HG03108 (cell line): ENCODE results near the gene GPR31.
A peak's percentile ranks its signal among the peaks of the same experiment; 100 is the strongest.
"Not testable (repeated sequence)": the region's sequence is repeated elsewhere in the genome, so short reads cannot be mapped to it uniquely, and the experiment has no call there.

Experiments
- ATAC-seq: cut with Tn5 transposase; IDR thresholded peaks from one replicate; pipeline ENCODE4 v1.9.1; 2021; ENCODE audit warnings: moderate library complexity; ENCODE audit not compliant: unreplicated experiment

Gene GPR31, protein sequence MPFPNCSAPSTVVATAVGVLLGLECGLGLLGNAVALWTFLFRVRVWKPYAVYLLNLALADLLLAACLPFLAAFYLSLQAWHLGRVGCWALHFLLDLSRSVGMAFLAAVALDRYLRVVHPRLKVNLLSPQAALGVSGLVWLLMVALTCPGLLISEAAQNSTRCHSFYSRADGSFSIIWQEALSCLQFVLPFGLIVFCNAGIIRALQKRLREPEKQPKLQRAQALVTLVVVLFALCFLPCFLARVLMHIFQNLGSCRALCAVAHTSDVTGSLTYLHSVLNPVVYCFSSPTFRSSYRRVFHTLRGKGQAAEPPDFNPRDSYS

DNA sequence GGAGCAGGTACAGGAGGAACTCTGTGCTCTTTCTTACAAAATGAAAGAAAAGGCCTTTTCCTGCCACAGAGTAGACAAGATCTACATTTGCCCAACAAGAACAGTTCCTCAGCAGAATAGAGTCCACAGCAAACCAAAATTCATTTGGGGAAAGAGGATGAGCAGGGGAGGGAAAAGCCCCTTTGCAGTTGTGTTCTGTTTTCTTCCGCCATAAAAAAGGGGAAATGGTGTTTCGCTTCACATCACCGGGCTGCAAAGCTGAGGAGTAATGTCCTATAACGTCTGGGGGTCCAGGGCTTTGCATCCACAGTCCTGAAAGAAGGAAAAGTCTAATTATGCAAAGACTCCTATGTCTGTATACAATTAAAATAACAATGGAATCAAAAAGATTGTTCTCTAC, at the start of gene GPR31:
Gene GPR31, minus strand, starts transcription at position 118 of the 400 bp plus-strand sequence. CDS start 149 bp downstream, outside the sequence.
- no peak for ATAC-seq

DNA sequence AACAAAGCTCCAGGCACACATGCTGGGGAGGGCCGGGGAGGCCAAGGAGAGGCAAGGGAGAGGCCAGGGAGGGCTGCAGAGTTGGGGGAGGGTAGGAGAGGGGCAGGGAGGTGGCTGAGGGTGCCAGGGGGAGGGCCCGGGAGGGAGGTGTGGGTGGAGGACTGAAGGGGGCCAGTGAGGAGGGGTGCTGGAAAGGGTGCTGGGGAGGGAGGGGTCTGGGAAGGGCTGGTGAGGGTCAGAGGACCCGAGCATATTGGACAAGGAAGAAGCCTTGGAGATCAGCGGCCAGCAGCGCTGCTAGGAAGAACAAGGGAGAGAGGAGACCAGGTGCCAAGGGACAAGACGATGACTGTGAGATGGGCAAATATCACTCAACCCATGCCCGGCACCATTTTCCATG, 49.7 kb upstream of the GPR31 start:
- ATAC-seq = no peak

DNA sequence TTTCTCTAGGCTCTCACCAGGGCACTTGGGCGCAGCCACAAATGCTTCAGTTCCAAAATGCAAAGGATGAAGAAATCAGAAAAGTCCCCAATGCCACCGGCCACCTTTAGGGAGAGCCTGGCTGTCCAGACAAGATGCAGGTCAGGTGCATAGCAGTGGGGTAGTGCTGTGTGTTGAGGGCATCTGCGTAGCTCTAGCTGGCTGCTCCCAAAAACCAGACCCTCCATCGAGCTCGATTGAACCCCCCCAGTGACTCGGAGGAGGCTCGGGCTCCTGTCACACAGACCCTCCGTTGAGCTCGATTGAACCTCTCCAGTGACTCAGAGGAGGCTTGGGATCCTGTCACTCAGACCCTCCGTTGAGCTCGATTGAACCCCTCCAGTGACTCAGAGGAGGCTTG, 47.5 kb upstream of the GPR31 start:
- not testable (repeated sequence) for ATAC-seq

DNA sequence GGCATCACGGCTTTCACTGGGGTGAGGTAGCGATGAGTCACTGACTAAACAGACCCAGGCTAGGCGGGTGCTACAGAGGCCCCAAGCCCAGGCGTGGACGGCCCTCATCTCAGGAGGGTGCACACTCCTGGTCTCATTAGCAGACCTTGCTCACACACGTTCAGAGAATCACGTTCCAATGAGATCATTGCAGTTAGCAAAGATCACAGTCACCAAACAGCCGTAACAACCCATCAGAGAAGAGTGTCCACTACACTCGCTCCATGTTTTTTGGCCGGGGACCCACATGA, 46.2 kb upstream of the GPR31 start:
- not testable (repeated sequence) for ATAC-seq

DNA sequence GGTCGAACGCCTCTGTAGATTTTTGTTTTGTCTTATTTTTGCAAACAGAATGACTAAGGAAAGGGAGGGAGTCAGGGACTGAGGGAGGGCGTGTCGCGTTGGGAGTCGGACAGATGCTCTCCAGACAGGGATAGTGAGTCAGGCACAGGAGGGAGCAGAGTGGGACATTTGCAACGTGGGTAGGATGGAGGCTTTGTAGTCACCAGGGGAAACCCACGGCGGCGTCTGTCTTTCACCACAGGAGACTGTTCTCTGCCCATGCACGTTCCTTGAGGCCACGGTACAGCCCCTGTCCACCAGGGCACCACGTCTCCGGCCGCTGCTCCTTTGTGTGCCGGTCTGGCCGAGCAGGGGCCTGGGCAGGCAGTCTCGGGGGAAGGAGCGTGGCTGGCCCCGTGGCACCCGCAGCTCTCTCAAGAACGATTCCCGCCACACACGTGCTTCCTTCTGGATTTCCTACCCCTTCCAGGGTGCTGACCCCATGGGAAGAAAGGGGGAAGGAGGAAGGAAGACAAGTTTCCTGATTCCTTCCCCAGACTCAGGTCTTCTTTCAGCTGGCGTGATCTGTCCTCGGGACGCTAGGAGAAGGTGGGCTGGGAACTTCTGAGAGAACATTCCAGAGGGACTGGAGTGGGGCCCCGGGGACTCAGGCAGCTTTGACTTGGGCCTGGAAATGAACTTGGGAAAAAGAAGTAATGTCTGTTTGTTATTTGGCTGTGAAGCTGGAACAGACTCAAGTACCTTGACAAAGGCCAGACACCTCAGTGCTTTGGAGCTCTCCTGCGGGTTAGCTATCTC, 45.7 kb upstream of the GPR31 start:
- ATAC-seq = not testable (repeated sequence)

DNA sequence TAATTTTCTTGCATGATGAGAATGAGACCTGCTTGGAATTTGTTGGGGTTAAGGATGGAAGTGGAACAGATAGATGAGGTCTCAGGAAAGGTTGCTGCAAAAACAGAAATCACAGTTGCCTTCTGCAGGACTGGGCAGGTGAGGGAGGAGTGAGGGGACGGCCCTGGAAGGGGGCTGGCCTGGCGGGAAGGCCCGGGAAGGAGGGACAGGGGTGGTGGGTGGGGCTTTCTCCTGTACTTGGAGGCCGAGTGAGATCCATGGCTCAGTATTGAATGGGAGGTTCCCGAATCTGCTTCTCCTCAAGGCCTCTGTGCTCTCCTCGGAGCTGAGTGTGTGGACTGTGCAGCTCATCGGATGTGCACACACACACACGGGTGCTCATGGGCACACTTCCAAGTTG, 44.8 kb upstream of the GPR31 start:
- ATAC-seq = not testable (repeated sequence)

DNA sequence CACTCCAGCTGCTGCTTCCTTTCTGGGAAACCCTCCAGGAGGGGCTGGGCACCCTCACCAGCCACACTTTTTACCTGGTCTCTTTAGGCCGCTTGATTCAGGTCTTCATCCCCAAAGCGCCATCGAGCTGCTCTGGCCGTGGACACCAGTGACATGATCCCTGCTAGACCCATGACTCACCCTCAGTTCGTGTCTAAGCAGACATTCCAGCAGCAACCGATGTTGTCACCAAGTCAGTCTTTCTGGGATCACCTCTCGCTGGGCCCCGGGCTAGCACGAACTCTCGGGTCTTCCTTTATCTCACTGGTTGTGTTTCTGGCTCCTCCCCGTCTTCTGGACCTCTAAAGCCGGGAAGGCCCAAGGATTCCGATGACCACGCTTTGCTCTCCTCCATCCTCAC, 43.0 kb upstream of the GPR31 start:
- ATAC-seq = no peak

DNA sequence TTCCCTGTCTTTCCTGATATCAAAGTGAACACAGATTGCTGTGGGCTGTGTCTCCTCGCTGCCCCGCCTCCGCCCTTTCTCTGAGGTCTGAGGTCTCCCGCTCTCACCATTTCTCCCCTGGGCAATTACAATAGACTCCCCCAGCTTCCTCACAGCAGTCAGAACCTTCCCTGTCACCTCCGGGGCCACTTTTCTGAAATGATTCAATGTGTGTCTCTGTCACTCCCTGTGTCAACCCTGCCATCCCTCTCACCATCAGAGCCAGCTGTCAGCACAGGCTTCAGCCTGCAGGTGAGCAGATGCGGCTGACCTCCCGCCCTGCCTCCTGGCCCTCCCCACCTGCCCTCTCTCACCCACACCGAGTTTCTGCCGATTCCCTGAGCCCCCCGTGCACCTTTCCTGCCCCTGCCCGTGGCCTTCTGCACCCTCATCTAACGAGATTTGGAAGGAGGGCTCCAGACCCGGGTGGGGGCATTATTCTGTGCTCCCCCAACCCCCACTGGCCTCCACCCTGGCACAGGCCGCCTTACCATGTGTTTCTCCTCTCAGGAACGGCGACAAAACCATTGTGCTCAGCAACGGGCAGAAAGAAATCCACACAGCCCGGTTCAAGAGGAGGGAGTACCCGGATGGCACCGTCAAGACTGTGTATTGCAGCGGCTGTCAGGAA, 38.3 kb upstream of the GPR31 start:
- not testable (repeated sequence) for ATAC-seq

DNA sequence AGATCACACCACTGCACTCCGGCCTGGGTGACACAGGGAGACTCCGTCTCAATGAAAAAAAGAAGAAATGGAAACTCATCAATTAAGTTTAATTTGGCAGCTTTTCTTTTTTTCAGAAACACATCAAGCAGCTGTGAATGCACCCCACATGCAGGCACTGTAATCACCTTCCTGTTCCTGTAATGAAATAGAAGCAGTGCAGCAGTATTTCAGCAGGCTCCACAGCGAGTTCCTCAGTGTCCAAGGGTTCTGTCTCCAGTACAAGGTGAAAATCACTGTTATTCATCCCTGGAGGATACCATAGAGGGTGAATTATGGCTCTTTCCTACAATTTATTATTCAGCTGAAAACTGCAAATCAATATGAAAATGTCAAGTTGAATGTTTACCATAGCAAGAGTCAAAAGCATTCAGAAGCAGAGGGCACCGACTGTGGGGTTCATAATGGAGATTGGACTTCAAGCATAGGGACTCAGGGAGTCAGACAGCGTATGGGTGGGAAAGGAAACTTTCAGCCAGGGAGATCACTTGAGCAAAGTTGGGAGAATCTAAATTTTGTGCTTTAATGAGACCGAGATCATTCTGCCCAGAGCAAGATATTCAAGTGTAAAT, 35.8 kb upstream of the GPR31 start:
- ATAC-seq = not testable (repeated sequence)

DNA sequence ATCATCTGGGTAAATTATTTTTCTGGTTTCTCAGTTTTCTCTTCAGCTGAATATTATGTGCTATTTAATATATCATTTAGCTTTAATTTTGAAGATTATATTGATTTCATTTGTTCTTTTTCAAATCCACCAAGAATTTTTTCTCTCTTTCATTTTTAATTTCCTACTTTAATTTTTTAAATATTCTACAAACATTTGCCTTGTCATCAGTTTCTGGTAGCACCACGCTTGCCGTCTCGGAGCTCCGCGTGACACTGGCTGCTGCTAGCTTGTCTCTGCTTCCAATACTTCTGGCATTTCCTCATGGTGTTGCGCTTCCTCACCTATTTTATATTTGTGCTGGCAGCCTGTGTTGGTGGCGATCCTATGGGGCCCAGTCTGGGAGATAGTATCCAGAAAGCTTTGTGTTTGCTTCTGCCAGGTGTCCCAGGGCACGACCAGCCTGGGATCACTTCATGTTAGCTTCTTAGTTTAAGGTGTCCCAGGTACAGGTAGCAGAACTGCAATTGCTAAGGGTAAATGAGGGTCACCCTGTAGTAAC, 33.3 kb upstream of the GPR31 start:
- ATAC-seq = not testable (repeated sequence)

DNA sequence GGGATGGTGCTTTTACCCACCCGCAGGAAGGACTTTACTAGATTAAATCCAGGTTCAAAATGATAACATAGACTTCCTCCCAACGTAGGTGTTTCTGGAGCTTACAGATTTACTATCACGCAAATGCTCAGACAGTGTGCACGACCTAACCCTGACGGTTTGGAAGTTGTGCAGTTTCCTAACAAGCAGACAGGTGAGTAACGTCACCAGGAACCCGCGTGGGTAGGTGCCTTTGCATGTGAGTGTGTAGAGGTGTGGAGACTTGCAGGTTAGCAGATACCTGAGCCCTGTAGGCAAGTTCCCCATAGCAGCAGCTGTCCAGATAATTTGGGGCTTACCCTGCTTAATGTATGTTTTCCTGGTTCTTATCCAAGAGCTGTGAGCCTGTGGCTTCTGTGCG, 29.5 kb upstream of the GPR31 start:
- ATAC-seq = not testable (repeated sequence)

DNA sequence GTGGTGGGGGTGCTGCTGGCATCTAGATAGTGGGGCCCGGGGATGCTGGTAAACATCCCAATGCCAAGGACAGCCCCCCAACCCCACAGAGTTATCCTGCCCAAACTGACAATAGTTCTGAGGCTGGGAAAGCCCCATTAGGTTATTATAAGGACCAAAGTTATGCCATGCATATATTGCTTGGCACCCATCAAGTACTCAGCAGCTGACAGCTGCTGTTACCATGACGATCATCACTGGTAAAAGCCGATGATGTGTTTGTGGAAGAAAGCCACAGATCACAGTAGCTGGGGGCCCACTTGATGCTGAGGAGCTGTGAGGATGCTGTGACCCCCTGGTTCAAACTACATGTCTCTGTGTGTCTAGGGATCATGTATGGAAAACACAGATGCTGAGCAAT, 27.3 kb upstream of the GPR31 start:
- ATAC-seq = not testable (repeated sequence)

DNA sequence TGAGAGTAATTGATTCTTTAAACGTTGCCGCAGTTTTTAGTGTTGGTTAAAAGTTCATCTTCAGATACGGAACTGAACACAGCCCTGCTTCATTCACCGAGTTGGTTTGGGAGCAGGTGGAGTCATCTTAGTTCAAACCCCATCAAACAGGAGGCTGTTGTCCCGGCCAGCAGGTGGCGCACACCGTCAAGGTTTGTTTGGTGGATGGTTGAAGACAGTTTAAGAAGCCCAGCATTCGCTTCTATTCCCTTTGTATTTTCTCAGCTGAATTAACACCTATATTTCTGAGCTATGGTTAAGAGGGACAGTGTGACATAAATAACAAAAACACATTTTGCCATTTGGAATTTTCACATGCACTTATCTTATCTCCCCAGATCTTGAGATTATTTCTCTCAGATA, 25.1 kb upstream of the GPR31 start:
- peak; percentile 63 for ATAC-seq

DNA sequence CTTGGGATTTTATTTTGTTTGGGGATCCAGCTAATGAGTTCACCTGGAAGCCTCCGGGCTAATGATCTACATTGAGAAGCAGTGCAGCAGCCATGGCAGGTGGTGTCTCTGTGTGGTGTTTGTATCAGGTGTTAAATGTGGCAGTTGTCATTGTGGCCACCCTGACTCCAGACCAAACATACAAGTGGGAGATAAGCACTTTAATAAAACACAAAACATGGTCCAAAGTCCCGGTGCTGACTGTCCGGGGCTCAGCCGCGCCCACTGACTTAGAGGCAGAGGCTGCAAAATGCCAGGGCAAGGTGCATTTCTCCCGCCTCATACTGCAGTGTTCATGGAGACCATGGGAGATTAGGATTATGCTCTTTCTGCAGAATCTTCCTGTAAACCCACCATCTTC, 23.6 kb upstream of the GPR31 start:
- ATAC-seq = not testable (repeated sequence)

DNA sequence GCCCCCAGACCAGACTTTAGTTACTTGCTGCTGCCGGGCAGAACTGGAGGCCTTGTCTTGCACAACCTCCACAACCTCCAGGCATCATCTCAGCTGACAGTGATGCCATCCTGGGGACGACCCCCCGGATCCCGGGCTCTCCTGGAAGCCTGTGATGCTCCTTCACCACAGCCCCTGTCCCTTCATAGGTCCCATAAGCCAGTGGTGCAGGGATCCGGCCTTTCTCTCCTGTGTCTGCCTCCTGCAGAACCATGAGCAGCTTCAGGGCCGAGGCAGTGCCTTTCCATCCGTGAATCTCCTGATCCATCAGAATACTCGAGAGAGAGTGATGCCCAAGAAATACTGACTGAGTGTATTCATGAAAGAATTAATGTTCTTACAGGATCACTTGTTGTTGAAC, 22.3 kb upstream of the GPR31 start:
- ATAC-seq = not testable (repeated sequence)

DNA sequence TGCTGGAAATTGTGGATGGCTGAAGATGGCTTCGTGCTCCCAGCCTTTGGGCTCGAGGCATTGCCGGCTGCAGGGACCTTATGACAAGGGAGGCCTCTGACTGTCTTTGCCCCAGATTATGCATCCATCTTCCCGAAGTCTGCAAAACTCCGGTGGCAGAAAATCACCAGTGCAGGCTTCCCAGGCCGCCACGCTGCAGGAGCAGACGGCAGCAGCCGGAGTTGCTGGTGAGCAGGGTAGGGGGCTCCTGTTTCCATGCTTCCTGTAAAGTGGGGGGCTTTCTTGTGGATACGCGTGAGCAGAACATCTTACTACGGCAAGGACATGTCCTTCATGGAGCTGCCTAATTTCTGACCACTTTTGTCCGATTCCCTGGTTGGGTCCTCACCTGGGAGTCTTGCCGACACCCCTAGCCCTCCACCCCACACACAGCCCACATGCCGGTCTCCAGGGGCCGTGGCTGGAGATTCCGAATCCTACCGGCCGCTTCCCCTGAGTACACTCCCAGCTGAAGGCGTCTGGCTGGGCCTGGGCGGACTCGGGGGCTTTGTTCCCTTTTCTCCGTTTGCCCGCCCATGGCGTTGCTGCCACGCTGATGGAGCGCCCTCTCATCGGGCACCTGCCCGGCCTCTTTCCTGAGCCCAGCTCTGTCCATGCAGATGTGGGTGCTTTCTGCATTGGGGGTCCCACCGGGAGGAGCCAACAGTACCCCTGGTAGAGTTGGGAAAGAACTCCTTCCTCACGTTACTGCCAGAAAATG, 21.3 kb upstream of the GPR31 start:
- not testable (repeated sequence) for ATAC-seq

DNA sequence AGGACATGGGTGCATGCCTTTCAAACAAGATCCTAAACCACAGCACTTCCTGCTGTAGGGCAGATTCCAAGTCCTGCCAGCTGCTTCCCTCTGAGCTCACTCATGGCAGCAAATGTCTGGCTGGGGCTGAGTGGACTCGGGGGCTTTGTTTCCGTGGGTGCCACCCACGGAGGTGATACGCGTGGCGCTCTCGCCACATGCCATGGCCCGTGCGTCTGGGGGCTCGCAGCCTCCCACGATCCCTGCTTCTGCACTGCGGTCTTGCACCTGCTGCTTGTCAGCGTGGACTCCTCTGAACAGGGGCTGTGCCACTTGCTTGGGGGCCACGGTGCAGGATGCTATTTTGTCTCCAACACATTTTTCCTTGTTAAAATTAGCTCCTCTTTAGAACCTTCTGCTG, 19.5 kb upstream of the GPR31 start:
- not testable (repeated sequence) for ATAC-seq

DNA sequence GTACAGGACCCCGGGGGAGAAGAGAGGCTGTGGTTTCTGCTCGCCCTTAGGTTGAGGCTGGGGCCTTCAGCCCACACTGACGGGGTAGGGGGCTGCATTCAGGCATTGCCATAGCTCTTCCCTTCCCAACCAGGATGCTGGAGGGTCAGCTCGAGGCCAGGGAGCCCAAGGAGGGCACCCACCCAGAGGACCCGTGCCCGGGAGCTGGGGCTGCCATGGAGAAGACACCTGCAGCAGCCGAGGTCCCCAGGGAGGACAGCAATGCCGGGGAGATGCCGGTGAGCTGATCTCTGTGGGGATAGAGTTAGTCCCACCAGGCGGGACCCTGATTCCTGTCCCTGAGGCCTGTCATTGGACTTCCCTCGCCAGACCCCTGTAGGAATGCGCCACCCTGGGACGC, 14.2 kb upstream of the GPR31 start:
- ATAC-seq = not testable (repeated sequence)

DNA sequence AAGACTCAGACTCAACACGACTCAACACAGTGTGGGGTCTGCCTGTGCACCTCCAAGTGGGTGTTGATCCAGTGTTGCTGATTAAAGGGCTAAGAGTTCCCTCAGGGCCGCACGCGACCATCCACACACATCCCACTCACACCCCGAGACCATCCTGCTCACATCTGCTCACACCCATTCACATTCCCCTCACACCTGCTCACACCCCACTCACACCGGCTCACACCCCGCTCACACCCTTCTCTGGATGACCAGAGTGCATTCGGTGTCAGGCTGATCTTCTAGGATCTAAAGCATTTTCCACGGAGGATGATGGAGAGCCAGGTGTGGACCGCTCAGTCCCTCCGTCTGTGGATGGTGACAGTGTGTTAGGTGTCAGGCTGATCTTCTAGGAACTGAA, 13.5 kb upstream of the GPR31 start:
- not testable (repeated sequence) for ATAC-seq

DNA sequence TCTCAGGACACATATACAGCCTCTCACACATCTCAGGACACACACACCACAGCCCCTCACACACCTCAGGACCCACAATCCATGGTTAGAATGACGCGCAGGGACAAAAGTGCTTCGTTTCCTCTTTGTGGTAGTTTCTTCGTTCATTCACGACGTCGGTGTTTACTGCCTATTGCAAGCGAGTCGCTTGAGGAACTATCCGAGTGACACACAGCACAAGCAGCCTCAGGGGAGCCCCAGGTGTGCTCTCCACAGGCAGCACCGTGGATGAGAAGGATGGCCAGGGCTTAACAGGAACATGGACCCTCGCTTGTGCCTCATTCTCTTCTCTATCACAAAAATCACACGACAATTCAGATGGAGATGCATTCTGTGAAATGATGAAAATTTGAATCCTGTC, 12.1 kb upstream of the GPR31 start:
- ATAC-seq = not testable (repeated sequence)
